ENCODE results near the gene TAF12. TPM values are rescaled to one million over a fixed set of nuclear protein-coding genes. Genes with fewer than 3 reads are reported as not detected.
"Not testable (repeated sequence)": the region's sequence is repeated elsewhere in the genome, so short reads cannot be mapped to it uniquely, and the experiment has no call there.

The TAF12 gene
- total RNA-seq, 1 donor from 2014 or later, result 14.2 TPM

GRCh38 chr1:28592321-28593071, 50.4 kb downstream of the TAF12 start:
- peak overlapping the region; percentile 75 for H3K27ac ChIP-seq
- peak overlapping the region; percentile 50 to 54 for H3K4me3 ChIP-seq
- intact Hi-C loops (cut with DNase I), result no loop called here
- TF ChIP-seq POLR2AphosphoS5 (IDR thresholded peaks at IDR 0.05; ENCODE audit: insufficient read depth in 1 of 2, low read depth in 1 of 2) (no peak), POLR2A (IDR thresholded peaks at IDR 0.05) (no peak), CTCF (IDR thresholded peaks at IDR 0.05) (no peak)
- no peaks in the 10 kb centered on the region for H3K27me3 ChIP-seq
- no peaks in the 10 kb centered on the region for H3K36me3 ChIP-seq
- H3K9me3 ChIP-seq, result no peaks in the 10 kb centered on the region
- H3K4me1 ChIP-seq, result peaks cover 6% of the 10 kb centered on the region
- DNase-seq (ENCODE audit: extremely low spot score in 2 of 2), result no peak

GRCh38 chr1:28591708-28592320, 51.1 kb downstream of the TAF12 start, which contains the start of gene RAB42:
Gene RAB42, plus strand, starts transcription at chr1:28592265. Its CDS starts 247 bp downstream, at chr1:28592512.
- no peak for TF ChIP-seq POLR2A (IDR thresholded peaks at IDR 0.05)
- TF ChIP-seq CTCF (IDR thresholded peaks at IDR 0.05), result no peak
- no peak for TF ChIP-seq POLR2AphosphoS5 (IDR thresholded peaks at IDR 0.05; ENCODE audit: insufficient read depth in 1 of 2, low read depth in 1 of 2)
- no peaks in the 10 kb centered on the region for H3K27me3 ChIP-seq
- intact Hi-C loops (cut with DNase I), result no loop called here
- peak within 1 kb of the TSS; percentile 50 to 54 for H3K4me3 ChIP-seq
- peak within 1 kb of the TSS; percentile 75 for H3K27ac ChIP-seq
- H3K4me1 ChIP-seq, result peaks cover 6% of the 10 kb centered on the region
- no peak for DNase-seq (ENCODE audit: extremely low spot score in 2 of 2)
- H3K36me3 ChIP-seq, result no peaks in the 10 kb centered on the region
- no peaks in the 10 kb centered on the region for H3K9me3 ChIP-seq

GRCh38 chr1:28586585-28587391, 56.1 kb downstream of the TAF12 start:
- H3K36me3 ChIP-seq; H3K27ac ChIP-seq; intact Hi-C loops (cut with DNase I); H3K27me3 ChIP-seq; DNase-seq (ENCODE audit: extremely low spot score in 2 of 2); H3K4me3 ChIP-seq; H3K9me3 ChIP-seq: not testable (repeated sequence)
- H3K4me1 ChIP-seq, result peaks cover 14% of the 10 kb centered on the region

- intact Hi-C loops (cut with DNase I), result no loop called here
- no peaks in the 10 kb centered on the region for H3K9me3 ChIP-seq
- peaks cover 37% of the 10 kb centered on the region for H3K4me1 ChIP-seq
- H3K27me3 ChIP-seq, result no peaks in the 10 kb centered on the region
- peak overlapping the region; percentile 92 for H3K27ac ChIP-seq
- no peak for DNase-seq (ENCODE audit: extremely low spot score in 2 of 2)
- H3K4me3 ChIP-seq, result peak overlapping the region; percentile 94 to 99
- H3K36me3 ChIP-seq, result peaks cover 0 to 33% of the 10 kb centered on the region in 2 donors
- TF ChIP-seq POLR2AphosphoS5 (IDR thresholded peaks at IDR 0.05; ENCODE audit: insufficient read depth in 1 of 2, low read depth in 1 of 2), result no peak
- TF ChIP-seq POLR2A (IDR thresholded peaks at IDR 0.05), result no peak
- TF ChIP-seq CTCF (IDR thresholded peaks at IDR 0.05), result no peak
These were observed 60.6 kb downstream of the TAF12 start for GRCh38 chr1:28582248-28582615.

GRCh38 chr1:28581531-28582247, 61.2 kb downstream of the TAF12 start:
- TF ChIP-seq CTCF (IDR thresholded peaks at IDR 0.05) (peak in 1 of 3 experiments; percentile 10), POLR2AphosphoS5 (IDR thresholded peaks at IDR 0.05; ENCODE audit: insufficient read depth in 1 of 2, low read depth in 1 of 2) (peak; percentile 88 to 99), POLR2A (IDR thresholded peaks at IDR 0.05) (peak in 1 of 2 donors; percentile 72)
- intact Hi-C loops (cut with DNase I), result no loop called here

More at GRCh38 chr1:28581531-28582247, 61.2 kb downstream of the TAF12 start:
- Histone ChIP-seq H3K4me3 (peak overlapping the region; percentile 94 to 99), H3K36me3 (peaks cover 0 to 39% of the 10 kb centered on the region in 2 donors), H3K4me1 (peaks cover 37% of the 10 kb centered on the region), H3K27me3 (no peaks in the 10 kb centered on the region), H3K9me3 (no peaks in the 10 kb centered on the region), H3K27ac (peak overlapping the region; percentile 92)
- DNase-seq (ENCODE audit: extremely low spot score in 2 of 2), result peak in 1 of 2 donors; percentile 98
